CD8-positive, alpha-beta memory T cell (primary cell): Measurements from ENCODE around the gene THOC3. TPM values are rescaled to one million over a fixed set of nuclear protein-coding genes. Genes with fewer than 3 reads are reported as not detected.
A peak's percentile ranks its signal among the peaks of the same experiment; 100 is the strongest.
"Not testable (repeated sequence)": the region's sequence is repeated elsewhere in the genome, so short reads cannot be mapped to it uniquely, and the experiment has no call there.

Source experiments
- CTCF ChIA-PET: fragments of 350-600 bp; sonication (Branson Sonifier 250); formaldehyde crosslinking; loops from one replicate; lab custom pipeline; 2021; ENCODE audit warnings: antibody characterized with exemption; lab: Charles Lee
- POLR2A ChIA-PET: fragments of 350-600 bp; sonication (Branson Sonifier 250); formaldehyde crosslinking; loops from one replicate; lab custom pipeline; 2021; ENCODE audit warnings: antibody characterized with exemption; lab: Charles Lee
- DNase-seq, 5 donors: peaks; one replicate each; pipeline versions ENCODE4 v3.0.0 to v3.0.0-alpha.2; 2020 to 2022; ENCODE audit warnings: mixed read lengths in 1 of 5
- H3K27ac ChIP-seq: one replicate; pipeline ENCODE4 v1.7.0; 2013; ENCODE audit warnings: low read depth, mild to moderate bottlenecking, low read length, moderate library complexity
- H3K27me3 ChIP-seq: 2 replicates; pipeline ENCODE4 v1.7.0; 2013; ENCODE audit warnings: low read length, mild to moderate bottlenecking; ENCODE audit not compliant: insufficient read depth, poor library complexity, severe bottlenecking
- H3K36me3 ChIP-seq: 2 replicates; pipeline ENCODE4 v1.7.0; 2013; ENCODE audit warnings: mild to moderate bottlenecking, low read length, moderate library complexity; ENCODE audit not compliant: insufficient read depth
- H3K4me1 ChIP-seq: 2 replicates; pipeline ENCODE4 v1.7.0; 2013; ENCODE audit warnings: mild to moderate bottlenecking, low read length, moderate library complexity; ENCODE audit not compliant: insufficient read depth
- H3K4me3 ChIP-seq: 2 replicates; pipeline ENCODE4 v1.7.0; 2013; ENCODE audit warnings: mild to moderate bottlenecking, low read length
- H3K9me3 ChIP-seq: 2 replicates; pipeline ENCODE4 v1.7.0; 2013; ENCODE audit warnings: mild to moderate bottlenecking, low read length
- H3K27ac Mint-ChIP-seq, 8 donors: one replicate each; pipeline ENCODE4 v1.8.0; 2020 to 2021; ENCODE audit warnings: mixed read lengths in 8 of 8, mild to moderate bottlenecking in 6 of 8, inconsistent platforms in 3 of 8, moderate library complexity in 3 of 8
- H3K27me3 Mint-ChIP-seq, 2 donors: one replicate each; pipeline ENCODE4 v1.8.0; 2020 to 2021; ENCODE audit warnings: mixed read lengths in 2 of 2, mild to moderate bottlenecking in 1 of 2, moderate library complexity in 1 of 2
- H3K36me3 Mint-ChIP-seq, 3 donors: one replicate each; pipeline ENCODE4 v1.8.0; 2020 to 2021; ENCODE audit warnings: mixed read lengths in 3 of 3, inconsistent platforms in 1 of 3, mild to moderate bottlenecking in 1 of 3
- H3K4me1 Mint-ChIP-seq, 3 donors: one replicate each; pipeline ENCODE4 v1.8.0; 2020 to 2021; ENCODE audit warnings: mixed read lengths in 3 of 3, inconsistent platforms in 1 of 3, mild to moderate bottlenecking in 1 of 3
- H3K4me3 Mint-ChIP-seq, 7 donors: one replicate each; pipeline ENCODE4 v1.8.0; 2020 to 2021; ENCODE audit warnings: mixed read lengths in 7 of 7, mild to moderate bottlenecking in 6 of 7, moderate library complexity in 4 of 7, inconsistent platforms in 2 of 7
- H3K9me3 Mint-ChIP-seq, 5 donors: one replicate each; pipeline ENCODE4 v1.8.0; 2020 to 2022; ENCODE audit warnings: mixed read lengths in 5 of 5, mild to moderate bottlenecking in 3 of 5, moderate library complexity in 2 of 5, inconsistent platforms in 1 of 5
- polyA plus RNA-seq: library from polyadenylated mRNA; unstranded; fragments of 300-500 nt; fragmentation: Illumina TruSeq; gene quantifications from one replicate; pipeline ENCODE4 v1.2.3, GENCODE V29; 2021
- total RNA-seq, 2 experiments: library from RNA; stranded (reverse); gene quantifications; one replicate each; pipeline ENCODE4 v1.2.3, GENCODE V29; 2021

The THOC3 gene
- total and polyA plus RNA-seq, 3 experiments from 2014 or later: 62.0 to 73.0 (median 63.5) TPM

- H3K4me1 ChIP-seq, H3K27me3 ChIP-seq, H3K36me3 ChIP-seq, H3K9me3 ChIP-seq, H3K27ac ChIP-seq, DNase-seq, H3K27ac Mint-ChIP-seq, H3K27me3 Mint-ChIP-seq, H3K4me3 Mint-ChIP-seq, H3K9me3 Mint-ChIP-seq, H3K4me1 Mint-ChIP-seq, H3K4me3 ChIP-seq, CTCF ChIA-PET, POLR2A ChIA-PET, H3K36me3 Mint-ChIP-seq: not testable (repeated sequence)
These were observed 29.4 kb upstream of the THOC3 start for GRCh38 chr5:175997495-175997894.

GRCh38 chr5:175996791-175997190 lies 28.7 kb upstream of the THOC3 start:
- DNase-seq, POLR2A ChIA-PET: not testable (repeated sequence)

GRCh38 chr5:175995506-175995905 lies 27.4 kb upstream of the THOC3 start:
- H3K4me3 Mint-ChIP-seq, H3K4me1 ChIP-seq, H3K36me3 Mint-ChIP-seq, H3K27ac Mint-ChIP-seq, CTCF ChIA-PET, H3K27ac ChIP-seq, POLR2A ChIA-PET, H3K9me3 ChIP-seq, H3K4me1 Mint-ChIP-seq, H3K27me3 ChIP-seq, H3K36me3 ChIP-seq, H3K9me3 Mint-ChIP-seq, DNase-seq, H3K27me3 Mint-ChIP-seq, H3K4me3 ChIP-seq: not testable (repeated sequence)

More at GRCh38 chr5:175996791-175997190, 28.7 kb upstream of the THOC3 start:
- H3K36me3 Mint-ChIP-seq, H3K27ac ChIP-seq, H3K36me3 ChIP-seq, CTCF ChIA-PET, H3K4me1 ChIP-seq, H3K9me3 Mint-ChIP-seq, H3K27ac Mint-ChIP-seq, H3K27me3 Mint-ChIP-seq, H3K4me1 Mint-ChIP-seq, H3K27me3 ChIP-seq, H3K9me3 ChIP-seq, H3K4me3 ChIP-seq, H3K4me3 Mint-ChIP-seq: not testable (repeated sequence)

GRCh38 chr5:175979371-175979995 lies 11.4 kb upstream of the THOC3 start:
- POLR2A ChIA-PET, H3K27ac Mint-ChIP-seq: not testable (repeated sequence)

GRCh38 chr5:175968381-175968780 lies 266 bp upstream of the THOC3 start:
- H3K9me3 ChIP-seq, H3K36me3 Mint-ChIP-seq, H3K27me3 ChIP-seq, POLR2A ChIA-PET, H3K4me1 Mint-ChIP-seq, DNase-seq, H3K4me1 ChIP-seq, H3K4me3 ChIP-seq, H3K36me3 ChIP-seq, CTCF ChIA-PET, H3K27me3 Mint-ChIP-seq, H3K9me3 Mint-ChIP-seq, H3K27ac ChIP-seq: not testable (repeated sequence)
- peak overlapping the region in 1 of 8 donors; percentile 38 for H3K27ac Mint-ChIP-seq
- peak overlapping the region in 6 of 7 donors; percentile 23 to 94 (median 81) for H3K4me3 Mint-ChIP-seq

More at GRCh38 chr5:175979371-175979995, 11.4 kb upstream of the THOC3 start:
- CTCF ChIA-PET, H3K4me1 Mint-ChIP-seq, H3K36me3 ChIP-seq, DNase-seq, H3K9me3 Mint-ChIP-seq, H3K9me3 ChIP-seq, H3K27ac ChIP-seq, H3K4me3 ChIP-seq, H3K4me1 ChIP-seq, H3K27me3 Mint-ChIP-seq, H3K36me3 Mint-ChIP-seq, H3K27me3 ChIP-seq, H3K4me3 Mint-ChIP-seq: not testable (repeated sequence)

- H3K4me1 Mint-ChIP-seq, H3K4me3 Mint-ChIP-seq, H3K4me1 ChIP-seq, H3K27ac ChIP-seq, CTCF ChIA-PET, H3K9me3 ChIP-seq, POLR2A ChIA-PET, H3K27me3 Mint-ChIP-seq, H3K9me3 Mint-ChIP-seq, DNase-seq, H3K36me3 ChIP-seq, H3K27ac Mint-ChIP-seq, H3K27me3 ChIP-seq, H3K4me3 ChIP-seq: not testable (repeated sequence)
- H3K36me3 Mint-ChIP-seq: peaks cover 0 to 11% (median 5%) of the 10 kb centered on the region in 3 donors
These were observed 5.8 kb downstream of the THOC3 start for GRCh38 chr5:175962329-175962728.

GRCh38 chr5:175960228-175960627 lies 7.9 kb downstream of the THOC3 start:
- H3K27me3 ChIP-seq, POLR2A ChIA-PET, CTCF ChIA-PET, H3K27ac ChIP-seq, H3K27me3 Mint-ChIP-seq, H3K4me1 Mint-ChIP-seq, H3K36me3 ChIP-seq, H3K4me3 ChIP-seq, H3K9me3 Mint-ChIP-seq, H3K4me1 ChIP-seq, H3K27ac Mint-ChIP-seq, H3K9me3 ChIP-seq, DNase-seq, H3K4me3 Mint-ChIP-seq: not testable (repeated sequence)
- H3K36me3 Mint-ChIP-seq: peaks cover 0 to 11% (median 5%) of the 10 kb centered on the region in 3 donors

- H3K4me1 Mint-ChIP-seq, H3K27me3 Mint-ChIP-seq, H3K4me1 ChIP-seq, H3K27me3 ChIP-seq, H3K4me3 Mint-ChIP-seq, H3K4me3 ChIP-seq, H3K27ac ChIP-seq, H3K27ac Mint-ChIP-seq, DNase-seq, CTCF ChIA-PET, POLR2A ChIA-PET, H3K36me3 ChIP-seq, H3K9me3 ChIP-seq, H3K36me3 Mint-ChIP-seq, H3K9me3 Mint-ChIP-seq: not testable (repeated sequence)
These were observed 9.6 kb downstream of the THOC3 start for GRCh38 chr5:175958515-175958914.

GRCh38 chr5:175954107-175954506 lies 14.0 kb downstream of the THOC3 start:
- H3K27me3 ChIP-seq, H3K36me3 ChIP-seq, H3K4me3 ChIP-seq, H3K27me3 Mint-ChIP-seq, H3K4me1 Mint-ChIP-seq, CTCF ChIA-PET, H3K9me3 ChIP-seq, H3K4me1 ChIP-seq, POLR2A ChIA-PET, H3K27ac Mint-ChIP-seq, H3K27ac ChIP-seq, H3K36me3 Mint-ChIP-seq, DNase-seq, H3K9me3 Mint-ChIP-seq, H3K4me3 Mint-ChIP-seq: not testable (repeated sequence)
